KMS-11 (cell line): ENCODE data around the gene IL17C.

Experiments used
- H2AFZ ChIP-seq: fragments of 200-600 bp; sonication (generic); 2 replicates; pipeline ENCODE4 v1.6.1; 2016; ENCODE audit warnings: antibody characterized with exemption, mixed run types, low read depth
- H3K27ac ChIP-seq: fragments of 200-600 bp; sonication (generic); 2 replicates; pipeline ENCODE4 v1.6.1; 2016; ENCODE audit warnings: mild to moderate bottlenecking, mixed run types
- H3K27me3 ChIP-seq: fragments of 200-600 bp; sonication (generic); 2 replicates; pipeline ENCODE4 v1.6.1; 2017; ENCODE audit warnings: mild to moderate bottlenecking, low read depth, mixed run types, moderate library complexity; ENCODE audit not compliant: insufficient read depth
- H3K36me3 ChIP-seq: fragments of 200-600 bp; sonication (generic); 2 replicates; pipeline ENCODE4 v1.6.1; 2017; ENCODE audit warnings: mild to moderate bottlenecking, mixed run types; ENCODE audit not compliant: insufficient read depth
- H3K4me1 ChIP-seq: fragments of 200-600 bp; sonication (generic); 2 replicates; pipeline ENCODE4 v1.6.1; 2016; ENCODE audit warnings: mild to moderate bottlenecking, low read depth, mixed run types; ENCODE audit not compliant: poor library complexity, severe bottlenecking
- H3K4me2 ChIP-seq: fragments of 200-600 bp; sonication (generic); 2 replicates; pipeline ENCODE4 v1.7.0; 2016; ENCODE audit warnings: mild to moderate bottlenecking, mixed run types
- H3K4me3 ChIP-seq: fragments of 200-600 bp; sonication (generic); IDR thresholded peaks from 2 replicates; pipeline ENCODE4 v1.6.1; 2017; ENCODE audit warnings: low read depth, low read length, mixed read lengths; ENCODE audit not compliant: insufficient read depth
- H3K79me2 ChIP-seq: fragments of 200-600 bp; sonication (generic); 2 replicates; pipeline ENCODE4 v1.6.1; 2016; ENCODE audit warnings: low read depth, mixed run types; ENCODE audit not compliant: insufficient read depth
- H3K9ac ChIP-seq: fragments of 200-600 bp; sonication (generic); 2 replicates; pipeline ENCODE4 v1.6.1; 2016; ENCODE audit warnings: mild to moderate bottlenecking, mixed run types
- H4K20me1 ChIP-seq: fragments of 200-600 bp; sonication (generic); 2 replicates; pipeline ENCODE4 v1.6.1; 2016; ENCODE audit warnings: mild to moderate bottlenecking, mixed run types; ENCODE audit not compliant: insufficient read depth
- TF ChIP-seq, protein P1 (sequence below): fragments of 200-600 bp; sonication (generic); conservative IDR thresholded peaks from 2 replicates; pipeline ENCODE4 v1.6.1; 2017; ENCODE audit warnings: low read depth, mild to moderate bottlenecking, antibody characterized with exemption, low read length, moderate library complexity, mixed read lengths

The IL17C gene

DNA sequence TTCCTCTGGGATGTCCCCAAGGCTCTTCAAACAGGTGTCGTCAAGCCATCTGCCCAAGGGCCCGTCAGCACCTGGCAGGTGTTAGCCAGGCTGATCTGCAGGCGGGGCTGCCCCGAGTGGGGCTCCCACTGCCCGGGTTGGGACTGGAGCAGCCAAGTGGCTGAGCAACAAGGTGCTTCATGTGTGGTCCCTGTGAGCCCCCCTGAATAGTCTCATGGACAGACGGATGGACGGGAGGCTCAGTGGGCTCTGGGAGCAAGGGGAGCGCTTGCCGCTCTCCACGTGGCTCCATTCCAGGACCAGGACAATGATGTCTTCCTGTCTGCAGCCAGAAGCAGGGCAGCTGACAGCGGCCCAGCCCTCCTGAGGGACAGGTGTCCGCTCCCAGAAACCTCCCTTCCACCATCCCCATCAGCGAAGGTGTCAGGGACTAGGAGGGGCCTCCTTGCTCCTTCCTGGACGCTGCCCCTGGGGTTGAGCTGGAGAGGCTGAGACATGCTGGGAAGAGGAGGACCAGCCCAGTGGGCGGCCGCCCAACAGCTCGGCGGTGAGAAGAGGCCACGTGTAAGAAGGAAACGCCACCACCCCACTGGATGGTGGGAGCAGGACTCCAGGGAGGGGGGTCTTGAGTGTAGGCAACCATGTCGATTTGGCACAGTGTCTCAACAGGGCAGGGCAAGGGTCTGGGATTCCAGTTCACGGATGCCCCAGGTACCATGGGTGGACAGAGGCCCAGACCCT, 38.3 kb downstream of the IL17C start:
- no peaks in the 10 kb centered on the region for H4K20me1 ChIP-seq
- H3K4me1 ChIP-seq = peaks cover 20% of the 10 kb centered on the region

DNA sequence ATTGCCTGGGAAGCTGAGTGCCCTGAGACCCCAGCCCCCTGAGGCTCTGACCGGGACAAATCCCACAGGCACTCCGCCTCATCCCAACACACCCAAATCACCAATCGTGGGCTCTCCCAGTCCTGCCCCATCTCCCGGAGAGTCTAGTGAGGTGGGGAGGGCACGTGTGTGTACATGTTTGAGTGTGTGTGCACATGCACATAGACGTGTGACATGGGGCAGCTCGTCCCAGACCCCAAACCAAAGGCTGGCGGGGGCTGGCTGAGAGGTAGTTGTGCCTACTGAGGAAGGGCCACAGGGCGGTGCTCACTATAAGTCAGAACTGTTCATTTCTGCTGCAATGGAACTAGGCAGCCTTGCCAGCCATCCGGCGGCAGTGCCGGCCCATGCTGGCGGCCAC, 39.3 kb downstream of the IL17C start:
- Histone ChIP-seq H3K36me3 (no peaks in the 10 kb centered on the region), H3K79me2 (no peaks in the 10 kb centered on the region), H3K27ac (no peak overlapping the region), H3K4me1 (peaks cover 30% of the 10 kb centered on the region), H4K20me1 (no peaks in the 10 kb centered on the region), H3K27me3 (no peaks in the 10 kb centered on the region), H3K4me3 (no peak overlapping the region), H3K4me2 (no peak overlapping the region), H3K9ac (no peak overlapping the region), H2AFZ (no peak overlapping the region)
- TF ChIP-seq, protein P1, sequence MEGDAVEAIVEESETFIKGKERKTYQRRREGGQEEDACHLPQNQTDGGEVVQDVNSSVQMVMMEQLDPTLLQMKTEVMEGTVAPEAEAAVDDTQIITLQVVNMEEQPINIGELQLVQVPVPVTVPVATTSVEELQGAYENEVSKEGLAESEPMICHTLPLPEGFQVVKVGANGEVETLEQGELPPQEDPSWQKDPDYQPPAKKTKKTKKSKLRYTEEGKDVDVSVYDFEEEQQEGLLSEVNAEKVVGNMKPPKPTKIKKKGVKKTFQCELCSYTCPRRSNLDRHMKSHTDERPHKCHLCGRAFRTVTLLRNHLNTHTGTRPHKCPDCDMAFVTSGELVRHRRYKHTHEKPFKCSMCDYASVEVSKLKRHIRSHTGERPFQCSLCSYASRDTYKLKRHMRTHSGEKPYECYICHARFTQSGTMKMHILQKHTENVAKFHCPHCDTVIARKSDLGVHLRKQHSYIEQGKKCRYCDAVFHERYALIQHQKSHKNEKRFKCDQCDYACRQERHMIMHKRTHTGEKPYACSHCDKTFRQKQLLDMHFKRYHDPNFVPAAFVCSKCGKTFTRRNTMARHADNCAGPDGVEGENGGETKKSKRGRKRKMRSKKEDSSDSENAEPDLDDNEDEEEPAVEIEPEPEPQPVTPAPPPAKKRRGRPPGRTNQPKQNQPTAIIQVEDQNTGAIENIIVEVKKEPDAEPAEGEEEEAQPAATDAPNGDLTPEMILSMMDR = no peak

More for the DNA sequence above, 38.3 kb downstream of the IL17C start:
- TF ChIP-seq, protein P1 = no peak
- no peak overlapping the region for H3K4me3 ChIP-seq
- no peaks in the 10 kb centered on the region for H3K36me3 ChIP-seq
- no peak overlapping the region for H3K4me2 ChIP-seq
- H3K27me3 ChIP-seq = no peaks in the 10 kb centered on the region
- H2AFZ ChIP-seq = no peak overlapping the region
- no peaks in the 10 kb centered on the region for H3K79me2 ChIP-seq
- no peak overlapping the region for H3K27ac ChIP-seq
- H3K9ac ChIP-seq = no peak overlapping the region

DNA sequence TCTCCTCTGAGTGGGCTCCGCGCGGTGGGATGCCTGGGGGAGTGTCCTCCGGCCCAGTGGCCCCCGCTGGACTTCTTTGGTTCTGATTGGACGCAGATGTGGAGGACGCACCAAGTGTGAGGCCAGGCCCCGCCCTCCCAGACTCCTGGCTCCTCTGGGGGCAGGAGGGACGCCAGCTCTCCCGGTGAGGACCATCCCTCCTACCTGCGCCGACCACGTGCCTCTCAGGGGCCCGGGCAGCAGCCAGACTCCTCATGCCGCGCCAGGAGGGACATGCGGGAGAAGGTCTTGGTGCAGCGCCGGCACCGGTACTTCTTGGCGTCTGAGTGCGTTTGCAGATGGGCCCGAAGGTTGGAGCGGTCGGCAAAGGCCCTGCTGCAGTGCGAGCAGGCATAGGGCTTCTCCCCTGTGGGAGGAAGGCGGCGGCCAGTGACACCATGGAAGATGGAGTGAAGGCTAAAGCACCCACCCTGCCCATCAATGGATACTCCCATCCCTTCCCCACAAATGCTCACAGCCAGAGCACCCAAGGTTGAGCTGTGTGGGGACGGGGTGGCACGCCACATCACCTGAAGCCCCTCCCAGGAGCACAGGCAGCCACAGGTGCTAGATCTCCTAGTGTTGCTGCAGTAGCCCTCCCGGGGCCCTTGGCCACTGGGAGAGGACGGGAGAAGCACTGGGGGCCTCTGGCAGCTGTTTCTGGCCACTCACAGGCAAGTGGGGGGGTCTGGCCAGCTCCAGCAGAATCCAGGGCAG, 40.0 kb downstream of the IL17C start:
- no peak overlapping the region for H3K4me2 ChIP-seq
- no peak overlapping the region for H3K27ac ChIP-seq
- H3K9ac ChIP-seq = no peak overlapping the region
- H4K20me1 ChIP-seq = no peaks in the 10 kb centered on the region
- H2AFZ ChIP-seq = no peak overlapping the region
- H3K79me2 ChIP-seq = no peaks in the 10 kb centered on the region
- TF ChIP-seq, protein P1 = no peak
- no peaks in the 10 kb centered on the region for H3K27me3 ChIP-seq
- H3K36me3 ChIP-seq = no peaks in the 10 kb centered on the region
- H3K4me1 ChIP-seq = peaks cover 30% of the 10 kb centered on the region
- H3K4me3 ChIP-seq = no peak overlapping the region

DNA sequence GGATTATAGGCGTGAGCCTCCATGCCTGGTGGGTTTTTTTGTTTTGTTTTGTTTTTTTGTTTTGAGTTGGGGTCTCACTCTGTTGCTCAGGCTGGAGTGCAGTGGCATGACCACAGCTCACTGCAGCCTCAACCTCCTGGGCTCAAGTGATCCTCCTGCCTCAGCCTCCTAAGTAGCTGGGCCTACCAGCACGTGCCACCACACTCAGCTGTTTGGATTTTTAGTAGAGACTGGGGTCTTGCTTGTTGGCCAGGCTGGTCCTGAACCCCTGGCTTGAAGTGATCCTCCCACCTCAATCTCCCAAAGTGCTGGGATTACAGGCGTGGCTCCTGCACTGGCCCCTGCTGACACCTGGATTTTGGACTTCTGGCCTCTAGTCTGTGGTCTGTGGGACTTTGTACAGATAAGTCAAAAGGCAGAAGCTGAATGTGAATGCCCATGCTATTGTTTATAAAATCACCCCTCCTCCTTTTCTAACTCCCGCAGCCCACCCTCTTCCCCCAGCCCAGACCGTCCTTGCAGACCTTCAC, 42.2 kb downstream of the IL17C start:
- Histone ChIP-seq H2AFZ (peak overlapping the region; percentile 42), H3K9ac (no peak overlapping the region), H3K27ac (no peak overlapping the region), H3K36me3 (no peaks in the 10 kb centered on the region), H4K20me1 (no peaks in the 10 kb centered on the region), H3K4me3 (no peak overlapping the region), H3K27me3 (no peaks in the 10 kb centered on the region; the same call in 1 of the 2 replicates), H3K4me2 (peak overlapping the region; percentile 73; the same call in 1 of the 2 replicates), H3K4me1 (peaks cover 52% of the 10 kb centered on the region), H3K79me2 (no peaks in the 10 kb centered on the region)
- TF ChIP-seq, protein P1 = no peak
